Fibroblast of villous mesenchyme (primary cell): ENCODE data around the gene UGT1A6. TPM values are rescaled to one million over a fixed set of nuclear protein-coding genes. Genes with fewer than 3 reads are reported as not detected.

Experiments
- DNase-seq: peaks from one replicate; pipeline ENCODE4 v3.0.0-alpha.2; 2010; ENCODE audit warnings: low read depth
- H3K4me3 ChIP-seq: 2 replicates; pipeline ENCODE4 v1.5.1; 2011; ENCODE audit warnings: low read depth, mild to moderate bottlenecking, low read length
- CTCF ChIP-seq: IDR thresholded peaks from 2 replicates; pipeline ENCODE4 v1.5.1; 2012; ENCODE audit warnings: low read depth, mild to moderate bottlenecking, low read length; ENCODE audit not compliant: insufficient read depth
- total RNA-seq: library from RNA; depleted of rRNA; stranded (reverse); fragments of >200 nt; gene quantifications from 2 replicates; pipeline ENCODE4 v1.2.3, GENCODE V29; 2012

The UGT1A6 gene
- total RNA-seq, 1 donor = not detected

- no peak for DNase-seq
- no peak for TF ChIP-seq CTCF
- H3K4me3 ChIP-seq = no peak overlapping the region
Measured at GRCh38 chr2:233764761-233765160, 72.1 kb downstream of the UGT1A6 start.

GRCh38 chr2:233766416-233766815, 73.7 kb downstream of the UGT1A6 start:
- no peak for DNase-seq
- H3K4me3 ChIP-seq = no peak overlapping the region
- no peak for TF ChIP-seq CTCF

- DNase-seq = no peak
- TF ChIP-seq CTCF = no peak
Measured at GRCh38 chr2:233768076-233768475, 75.4 kb downstream of the UGT1A6 start.

GRCh38 chr2:233769260-233769659, 76.6 kb downstream of the UGT1A6 start:
- H3K4me3 ChIP-seq = no peak overlapping the region
- TF ChIP-seq CTCF = no peak
- DNase-seq = no peak

More at GRCh38 chr2:233768076-233768475, 75.4 kb downstream of the UGT1A6 start:
- H3K4me3 ChIP-seq = no peak overlapping the region

GRCh38 chr2:233772153-233772552, 79.5 kb downstream of the UGT1A6 start:
- H3K4me3 ChIP-seq = no peak overlapping the region
- DNase-seq = no peak
- no peak for TF ChIP-seq CTCF

GRCh38 chr2:233772583-233772982, 79.9 kb downstream of the UGT1A6 start:
- H3K4me3 ChIP-seq = no peak overlapping the region
- no peak for TF ChIP-seq CTCF
- DNase-seq = no peak

- DNase-seq = no peak
- TF ChIP-seq CTCF = no peak
- no peak overlapping the region for H3K4me3 ChIP-seq
Measured at GRCh38 chr2:233773854-233774253, 81.2 kb downstream of the UGT1A6 start.
